GM19099 (cell line): ENCODE measurements around the gene NOP16.

Source experiments
- POLR2A ChIP-seq: IDR thresholded peaks from 3 replicates; pipeline ENCODE4 v1.6.1; 2011; ENCODE audit warnings: low read depth; ENCODE audit not compliant: insufficient read length; ENCODE audit errors: extremely low read depth

NOP16 gene

DNA sequence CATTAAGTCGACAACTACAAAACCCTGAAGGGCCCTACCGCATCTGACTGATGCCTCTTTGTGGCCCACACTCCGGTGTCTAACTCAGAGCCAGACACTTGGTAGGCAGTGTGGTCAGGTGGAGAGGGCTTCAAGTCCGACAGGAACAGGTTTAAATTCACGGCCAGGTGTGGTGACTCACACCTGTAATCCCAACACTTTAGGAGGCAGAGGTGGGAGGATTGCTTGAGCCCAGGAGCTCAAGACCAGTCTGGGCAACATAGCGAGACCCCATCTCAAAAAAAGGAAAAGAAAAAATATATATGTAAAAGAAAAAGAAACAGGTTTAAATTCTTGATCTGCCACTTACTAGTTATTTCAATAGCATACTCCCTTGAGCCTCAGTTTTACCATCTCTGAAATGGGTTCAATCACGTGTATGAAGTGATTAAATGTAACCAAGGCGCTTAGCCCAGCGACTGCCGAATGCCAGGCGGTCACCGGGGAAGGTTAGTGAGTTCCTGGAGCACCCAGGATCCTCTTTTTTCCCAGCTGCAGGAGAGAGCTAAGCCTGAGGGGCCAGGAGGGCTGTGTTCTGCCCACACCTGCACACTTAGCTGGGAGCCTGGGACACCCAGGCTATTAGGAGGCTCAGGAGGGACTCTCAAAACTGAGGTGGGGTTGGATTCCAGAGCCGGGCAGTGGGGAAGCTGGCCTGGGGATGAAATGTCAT lies 27.0 kb upstream of the NOP16 start:
- TF ChIP-seq POLR2A: no peak

DNA sequence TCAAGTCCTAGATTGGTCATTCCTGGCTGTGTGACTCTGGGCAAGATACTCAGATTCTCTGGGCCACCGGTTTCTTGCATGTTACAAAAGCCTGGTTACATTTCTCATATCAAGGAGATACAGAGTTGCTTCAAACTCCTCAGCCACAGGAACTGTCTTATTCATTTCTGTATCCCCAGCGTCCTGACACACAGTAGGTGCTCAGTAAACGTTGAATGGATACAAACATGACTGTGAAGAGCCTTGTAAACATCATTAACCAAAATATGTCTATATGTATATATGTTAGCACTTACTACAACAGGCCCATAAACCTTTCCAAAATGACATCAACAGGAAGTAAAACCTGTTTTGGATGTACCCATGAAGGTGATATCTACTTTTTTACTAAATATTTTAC lies 26.3 kb upstream of the NOP16 start:
- TF ChIP-seq POLR2A: no peak

DNA sequence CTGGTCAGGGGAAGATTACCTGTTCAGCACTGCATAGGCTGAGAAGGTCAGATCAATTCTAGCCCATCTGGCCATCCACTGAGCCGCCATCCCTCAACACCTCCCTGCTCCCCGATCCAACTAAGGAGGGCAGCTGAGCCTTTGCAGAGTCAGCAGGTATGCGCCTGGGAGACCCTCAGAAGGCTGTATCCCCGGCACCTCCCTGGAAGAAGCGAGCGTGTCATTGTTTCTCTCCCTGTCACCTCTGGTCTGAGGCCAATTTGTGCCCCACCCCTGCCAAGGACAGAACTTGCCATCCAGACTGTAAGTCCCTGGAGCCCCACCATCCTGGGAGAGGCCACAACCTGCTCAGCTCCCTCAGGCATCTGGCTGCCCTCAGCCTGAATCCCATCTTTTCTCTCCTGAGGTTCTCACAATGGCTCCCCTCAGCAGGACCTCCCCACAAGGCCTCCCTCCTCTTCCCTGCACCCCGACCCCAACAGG lies 25.4 kb upstream of the NOP16 start:
- no peak for TF ChIP-seq POLR2A

DNA sequence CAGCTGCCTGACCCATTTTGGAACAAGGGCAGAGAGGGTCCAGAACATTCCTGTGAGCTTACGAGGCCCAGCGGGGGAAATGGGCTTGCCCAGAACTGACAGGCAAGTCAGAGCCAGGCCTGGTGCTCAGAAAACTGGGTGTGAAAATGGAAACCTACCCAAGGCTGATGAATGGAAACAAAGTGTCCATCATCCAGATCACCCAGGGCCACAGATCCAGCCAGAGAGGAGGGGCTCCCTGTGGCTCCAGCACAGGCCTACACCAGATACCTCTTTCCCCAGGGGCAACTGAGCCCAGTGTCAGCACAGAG lies 24.8 kb upstream of the NOP16 start:
- TF ChIP-seq POLR2A: no peak

DNA sequence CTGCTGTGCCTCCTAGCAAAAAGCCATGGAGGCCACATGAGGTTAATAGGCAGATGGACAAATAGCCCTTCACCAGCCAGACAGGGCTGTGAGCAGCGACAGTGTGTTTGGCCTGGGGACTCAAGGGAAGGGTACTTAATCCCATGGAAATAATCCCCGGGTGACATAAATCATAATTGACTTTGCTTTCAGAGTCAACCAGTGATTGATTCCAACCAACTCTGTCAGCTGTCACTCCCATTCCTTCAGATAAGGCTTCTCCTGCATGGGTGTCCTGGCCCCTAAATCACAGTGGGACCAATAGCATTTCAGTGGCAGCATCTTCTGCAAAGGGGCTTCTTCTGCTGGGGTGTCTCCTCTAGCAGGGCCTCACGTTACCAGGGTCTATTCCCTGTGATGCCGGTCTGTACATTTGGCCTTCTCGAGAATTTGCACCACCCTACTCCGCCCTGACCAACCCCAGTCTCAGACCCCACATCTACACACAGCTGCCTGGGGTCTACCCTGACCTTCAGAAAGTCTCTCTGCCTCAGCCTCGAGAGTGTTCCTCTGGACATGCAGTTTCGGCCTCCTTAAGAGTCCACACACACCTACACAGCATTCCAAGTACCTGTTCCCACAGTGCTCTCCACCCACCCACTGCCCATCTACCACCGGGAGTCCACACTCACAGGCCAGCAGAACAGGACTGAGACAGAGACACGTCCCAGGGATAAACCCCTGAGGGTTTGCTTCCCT lies 24.3 kb upstream of the NOP16 start:
- TF ChIP-seq POLR2A: no peak

DNA sequence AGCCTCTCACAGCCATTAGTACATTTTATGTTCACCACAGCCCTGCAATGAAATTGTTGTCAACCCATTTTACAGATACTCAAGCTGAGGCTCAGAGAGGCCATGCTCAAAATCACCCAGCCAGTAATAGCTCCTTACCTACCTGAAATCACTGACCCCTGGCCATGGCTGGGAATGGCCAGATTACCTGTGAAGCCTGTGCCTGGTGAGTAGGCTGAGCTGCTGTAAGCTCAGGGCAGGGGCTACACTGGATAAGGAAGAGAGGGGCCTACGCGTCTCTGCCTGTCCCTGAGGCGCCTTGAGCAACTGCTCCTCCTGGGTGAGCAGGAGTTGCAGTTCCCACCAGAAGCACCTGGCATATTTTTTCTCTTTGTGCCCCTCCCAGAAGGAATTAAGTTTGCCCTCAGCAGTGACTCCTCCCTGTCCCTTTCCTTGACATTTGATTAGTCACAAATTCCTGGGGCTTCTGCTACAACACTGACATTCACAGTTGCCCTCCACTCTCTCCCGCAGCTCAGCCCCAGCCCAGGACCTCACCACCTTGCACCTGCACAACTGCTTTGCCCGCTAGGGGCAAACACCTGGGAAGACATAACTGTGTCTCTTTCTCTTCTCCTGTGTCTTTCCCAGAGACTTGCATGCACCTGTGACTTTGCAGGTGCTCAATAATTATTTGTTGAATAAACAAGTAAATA lies 22.2 kb upstream of the NOP16 start:
- TF ChIP-seq POLR2A: no peak

DNA sequence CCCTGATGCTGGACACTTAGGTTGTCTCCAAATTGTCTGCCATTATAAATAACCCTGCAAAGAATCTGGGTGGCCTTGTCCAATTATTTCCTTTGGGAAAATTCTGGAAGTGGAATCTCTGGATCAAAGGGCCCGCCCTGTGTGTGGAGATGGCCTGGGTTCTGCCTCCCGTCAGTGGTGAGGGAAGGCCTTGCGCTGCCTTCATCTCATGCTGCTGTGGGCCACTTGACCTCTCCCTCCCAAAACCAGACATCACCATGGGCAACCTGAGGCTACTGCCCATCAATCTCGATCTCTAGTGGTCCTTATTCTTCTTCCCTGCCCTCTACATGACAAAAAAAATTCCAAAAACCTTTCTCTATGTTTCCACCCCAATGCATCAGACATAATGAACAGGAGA lies 21.4 kb upstream of the NOP16 start:
- no peak for TF ChIP-seq POLR2A

DNA sequence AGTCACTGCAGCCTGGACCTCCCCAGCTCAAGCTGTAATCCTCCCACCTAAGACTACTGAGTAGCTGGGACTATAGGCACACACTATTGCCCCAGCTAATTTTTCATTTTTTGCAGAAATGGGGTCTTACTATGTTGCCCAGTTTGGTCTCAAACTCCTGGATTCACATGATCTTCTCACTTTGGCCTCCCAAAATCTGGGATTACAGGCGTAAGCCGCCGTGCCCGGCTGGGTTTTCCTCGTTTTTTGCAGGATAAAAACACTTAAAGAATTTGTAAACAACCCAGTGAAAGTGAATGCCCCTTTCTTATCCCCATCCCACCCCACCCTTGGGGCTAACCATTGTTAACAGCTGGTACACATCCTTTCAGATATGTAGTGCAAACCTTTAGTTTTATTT lies 20.2 kb upstream of the NOP16 start:
- TF ChIP-seq POLR2A: no peak

DNA sequence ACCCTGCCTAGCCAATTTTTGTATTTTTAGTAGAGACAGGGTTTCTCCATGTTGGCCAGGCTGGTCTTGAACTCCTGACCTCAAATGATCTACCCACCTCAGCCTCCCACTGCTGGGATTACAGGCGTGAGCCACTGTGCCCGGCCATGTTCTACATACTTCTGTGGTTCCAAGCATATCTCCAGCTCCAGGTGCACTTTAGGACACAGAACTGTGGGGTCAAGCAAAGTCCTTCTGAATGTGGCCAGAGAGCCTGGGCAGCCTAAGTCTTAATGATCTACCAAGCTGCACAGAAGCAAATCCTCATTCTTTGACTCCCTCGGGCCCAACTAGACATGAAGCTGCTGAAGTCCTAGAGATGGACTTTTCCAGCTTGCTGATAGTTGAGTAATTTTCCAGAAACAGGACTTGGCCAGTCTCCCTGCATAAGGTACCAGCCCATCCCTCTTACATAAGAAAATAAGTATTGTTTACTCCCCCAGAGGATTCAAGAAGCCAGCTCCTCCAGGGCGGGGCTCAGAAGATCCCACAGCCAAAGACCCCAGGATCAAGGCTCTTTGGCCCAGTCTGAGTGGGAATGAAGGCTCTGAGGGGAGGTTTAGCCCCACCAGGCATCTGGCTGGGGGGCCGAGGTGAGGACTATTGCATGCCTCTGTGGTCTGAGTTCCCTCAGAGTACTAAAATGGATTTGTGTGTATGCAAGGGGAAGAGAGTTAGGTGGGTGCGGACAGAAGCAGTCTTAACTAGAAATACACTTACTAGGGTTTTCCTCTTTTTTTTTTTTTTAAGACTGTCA lies 19.3 kb upstream of the NOP16 start:
- no peak for TF ChIP-seq POLR2A

DNA sequence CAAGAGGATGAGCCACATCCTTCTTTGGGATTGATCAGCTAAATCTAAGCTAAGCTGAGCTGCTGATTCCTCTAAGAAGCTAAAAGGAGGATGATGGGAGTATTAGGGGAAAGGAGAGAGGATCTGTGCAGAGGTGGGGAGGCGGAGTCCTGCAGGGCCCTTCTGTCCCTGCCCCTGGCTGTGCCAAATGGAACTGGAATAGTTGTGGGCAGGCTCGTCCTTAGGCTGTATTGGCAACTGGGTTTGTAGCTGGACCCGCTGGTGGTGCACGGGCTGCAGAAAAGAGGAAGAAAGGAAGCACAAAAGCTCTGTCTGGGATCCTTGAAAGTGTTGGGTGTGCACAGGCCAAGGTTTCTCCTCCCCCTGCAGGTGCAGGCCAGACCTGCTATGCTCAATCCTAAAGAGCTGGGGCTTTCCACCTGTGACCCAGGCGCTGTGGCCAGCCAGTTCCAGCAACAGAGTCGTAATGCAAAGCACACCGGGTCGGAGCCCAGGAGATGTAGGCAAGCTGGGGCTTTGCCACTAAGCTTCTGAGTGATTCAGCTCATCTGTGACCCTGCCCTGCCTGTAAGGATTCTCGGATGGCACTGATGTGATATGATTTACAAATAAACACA lies 18.1 kb upstream of the NOP16 start:
- TF ChIP-seq POLR2A: no peak

DNA sequence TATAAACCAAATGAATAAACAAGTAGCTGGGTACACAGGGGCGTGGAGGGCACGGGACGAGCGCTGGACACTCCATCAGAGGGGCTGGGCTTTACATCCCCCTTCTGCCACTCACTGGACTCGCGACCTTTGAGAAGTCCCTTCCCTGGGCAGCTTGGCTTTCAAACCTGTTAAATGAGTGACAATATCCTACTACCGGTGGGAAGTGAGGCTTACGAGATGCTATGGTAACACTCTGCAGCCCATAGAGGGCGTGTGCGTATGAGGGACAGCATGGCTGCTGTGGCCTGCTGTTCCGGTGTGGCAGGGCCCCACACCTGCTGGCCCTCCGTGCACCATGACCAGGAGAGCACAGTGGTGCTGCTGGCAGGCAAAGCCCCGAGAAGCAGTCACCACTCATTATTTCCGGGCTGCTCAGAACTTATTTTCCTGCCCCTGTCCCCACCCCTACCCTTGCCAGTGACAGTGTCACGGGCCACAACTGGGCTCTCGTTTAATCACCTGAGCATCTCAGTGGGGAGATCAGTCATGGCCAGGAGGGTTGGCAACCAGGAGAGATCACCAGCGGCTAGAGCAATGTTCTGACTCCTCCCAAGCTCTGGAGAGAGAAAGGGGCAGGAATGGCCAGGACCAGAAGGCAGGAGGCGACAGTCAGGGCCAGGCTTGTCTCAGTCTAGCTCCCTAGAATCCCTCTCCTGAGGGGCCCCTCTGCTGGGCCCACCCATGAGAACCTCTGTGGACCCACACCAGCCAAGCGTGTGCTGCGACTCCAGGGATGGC lies 17.4 kb upstream of the NOP16 start:
- TF ChIP-seq POLR2A: no peak

DNA sequence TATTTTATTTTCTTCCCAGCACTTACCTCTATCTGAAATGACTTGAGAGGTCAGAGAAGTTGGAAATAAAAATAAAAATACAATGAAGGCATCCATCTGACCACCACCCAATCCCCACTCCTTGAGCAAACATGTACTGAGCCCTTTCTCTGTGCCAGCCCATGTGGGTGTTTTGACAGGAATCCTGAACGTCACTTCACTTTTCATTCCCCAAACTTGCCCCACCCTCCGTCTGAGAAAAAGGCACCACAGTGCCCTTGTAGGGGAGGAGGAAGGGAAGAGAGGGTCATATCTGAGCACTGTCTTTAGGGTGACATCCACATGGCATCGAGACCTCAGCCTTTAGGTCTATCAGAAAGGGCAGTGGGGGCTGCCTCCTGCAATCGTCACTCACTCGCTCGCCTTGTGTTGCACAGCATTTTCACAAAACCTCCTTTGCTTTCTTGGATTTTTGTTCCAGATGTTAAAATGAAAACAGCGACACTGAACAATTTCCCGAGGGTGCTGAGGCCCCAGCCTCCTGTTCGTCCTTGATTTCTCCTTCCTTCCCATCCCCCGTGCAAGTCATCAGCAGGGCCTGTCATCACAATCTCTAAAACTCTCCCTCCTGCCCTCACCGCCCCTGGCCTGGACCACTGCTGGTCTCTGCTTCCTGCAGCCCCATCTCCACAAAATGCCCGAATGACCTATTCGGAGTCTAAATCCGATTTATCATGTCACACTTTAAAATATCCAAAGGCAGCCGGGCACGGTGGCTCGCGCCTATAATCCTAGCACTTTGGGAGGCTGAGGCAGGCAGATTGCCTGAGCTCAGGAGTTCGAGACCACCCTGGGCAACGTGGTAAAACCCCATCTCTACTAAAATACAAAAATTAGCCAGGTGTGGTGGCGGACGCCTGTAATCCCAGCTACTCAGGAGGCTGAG lies 13.1 kb upstream of the NOP16 start:
- TF ChIP-seq POLR2A: no peak

DNA sequence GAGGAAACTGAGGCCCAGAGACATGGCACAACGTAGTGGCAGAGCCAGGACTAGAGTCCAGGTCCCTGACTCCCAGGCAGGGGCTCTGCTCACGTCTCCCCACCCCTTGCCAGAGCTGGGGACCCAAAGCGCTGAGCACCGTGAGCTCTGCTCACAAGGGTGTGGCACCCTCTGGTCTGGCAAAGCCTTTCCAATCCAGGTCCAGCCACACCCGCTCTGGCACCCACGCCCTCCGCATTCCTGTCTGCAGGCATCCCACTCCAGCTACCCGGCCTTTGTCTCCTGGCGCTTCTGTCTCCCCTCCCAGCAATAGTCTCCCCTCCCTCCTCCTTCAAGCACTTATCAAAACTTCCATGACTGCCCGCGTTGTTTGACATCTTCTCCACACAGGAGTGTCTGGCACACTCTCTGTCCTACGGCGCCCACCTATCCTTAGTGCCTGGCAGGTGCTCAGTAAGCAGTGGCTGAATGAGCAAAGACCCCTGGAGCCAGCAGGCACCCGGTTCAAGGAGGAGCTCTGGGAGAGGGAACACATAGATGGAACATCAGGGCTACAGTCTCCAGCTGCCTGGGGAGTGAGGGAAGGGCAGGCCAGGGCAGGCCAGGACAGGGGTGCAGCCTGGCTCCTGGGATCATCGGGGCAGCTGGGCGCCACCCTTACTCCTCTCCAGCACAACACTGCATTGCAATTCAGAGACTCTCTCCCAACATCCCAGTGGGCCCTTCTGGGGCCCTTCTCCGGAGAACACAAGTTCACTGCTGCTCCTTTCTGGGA lies 12.2 kb upstream of the NOP16 start:
- no peak for TF ChIP-seq POLR2A
